ENCODE results near the gene SCNN1A. TPM values are rescaled to one million over a fixed set of nuclear protein-coding genes. Genes with fewer than 3 reads are reported as not detected.
A peak's percentile ranks its signal among the peaks of the same experiment; 100 is the strongest.

Gene SCNN1A
- total RNA-seq, 4 donors from 2014 or later = 0.83 to 3.3 (median 1.8) TPM

GRCh38 chr12:6336889-6337853 lies 38.2 kb downstream of the SCNN1A start:
- peak overlapping the region; percentile 61 to 92 (median 84) for H3K4me3 ChIP-seq
- H3K9me3 ChIP-seq = no peaks in the 10 kb centered on the region
- 47% methylated on average over 12 of the region's 15 CpGs for WGBS
- DNase-seq (ENCODE audit: extremely low spot score) = no peak
- H3K27me3 ChIP-seq = no peaks in the 10 kb centered on the region
- intact Hi-C loops (cut with DNase I) = loop anchor here (5.0 kb wide), 2 partner anchors 45 to 130 kb away; partner anchors contain the start of gene LTBR
- H3K27ac ChIP-seq (replicated peaks in 1 of 4) = peak overlapping the region; percentile 93 to 99 (median 97)
- H3K4me1 ChIP-seq = peaks cover 65 to 84% (median 82%) of the 10 kb centered on the region in 4 donors
- TF ChIP-seq POLR2AphosphoS5 (IDR thresholded peaks at IDR 0.05) = peak in 1 of 2 donors; percentile 8
- TF ChIP-seq POLR2A (IDR thresholded peaks at IDR 0.05; ENCODE audit: low read depth) = no peak
- peaks cover 17 to 27% (median 25%) of the 10 kb centered on the region in 4 donors for H3K36me3 ChIP-seq

GRCh38 chr12:6336079-6336888 lies 39.1 kb downstream of the SCNN1A start:
- peak overlapping the region; percentile 93 to 99 (median 97) for H3K27ac ChIP-seq (replicated peaks in 1 of 4)
- peak; percentile 98 for DNase-seq (ENCODE audit: extremely low spot score)
- H3K27me3 ChIP-seq = no peaks in the 10 kb centered on the region
- intact Hi-C loops (cut with DNase I) = loop anchor here (5.0 kb wide), 2 partner anchors 46 to 131 kb away; partner anchors contain the start of gene LTBR
- peaks cover 23 to 36% (median 34%) of the 10 kb centered on the region in 4 donors for H3K36me3 ChIP-seq
- peak; percentile 67 to 87 for TF ChIP-seq POLR2AphosphoS5 (IDR thresholded peaks at IDR 0.05)
- no peak for TF ChIP-seq POLR2A (IDR thresholded peaks at IDR 0.05; ENCODE audit: low read depth)
- TF ChIP-seq EP300 (IDR thresholded peaks at IDR 0.05) = peak; percentile 95
- H3K9me3 ChIP-seq = no peaks in the 10 kb centered on the region
- WGBS = 1% methylated on average over 11 of the region's 12 CpGs
- H3K4me3 ChIP-seq = peak overlapping the region; percentile 61 to 92 (median 84)
- H3K4me1 ChIP-seq = peaks cover 66 to 90% (median 89%) of the 10 kb centered on the region in 4 donors

GRCh38 chr12:6335451-6336078 lies 39.8 kb downstream of the SCNN1A start:
- intact Hi-C loops (cut with DNase I) = loop anchor here (5.0 kb wide), 2 partner anchors 47 to 132 kb away; partner anchors contain the start of gene LTBR
- H3K27me3 ChIP-seq = no peaks in the 10 kb centered on the region
- H3K27ac ChIP-seq (replicated peaks in 1 of 4) = peak overlapping the region; percentile 93 to 99 (median 97)
- no peaks in the 10 kb centered on the region for H3K9me3 ChIP-seq
- DNase-seq (ENCODE audit: extremely low spot score) = peak; percentile 95
- 7% methylated on average over 3 of the region's 11 CpGs for WGBS
- H3K36me3 ChIP-seq = peaks cover 30 to 43% (median 41%) of the 10 kb centered on the region in 4 donors
- peaks cover 68 to 98% (median 96%) of the 10 kb centered on the region in 4 donors for H3K4me1 ChIP-seq
- TF ChIP-seq EP300 (IDR thresholded peaks at IDR 0.05) = peak; percentile 3
- no peak for TF ChIP-seq POLR2A (IDR thresholded peaks at IDR 0.05; ENCODE audit: low read depth)
- peak in 1 of 2 donors; percentile 41 for TF ChIP-seq POLR2AphosphoS5 (IDR thresholded peaks at IDR 0.05)
- TF ChIP-seq CTCF (IDR thresholded peaks at IDR 0.05) = peak; percentile 48 to 65 (median 56)
- peak overlapping the region; percentile 61 to 92 (median 84) for H3K4me3 ChIP-seq

- Histone ChIP-seq H3K27ac (replicated peaks in 1 of 4) (peak overlapping the region; percentile 93 to 99 (median 97)), H3K27me3 (no peaks in the 10 kb centered on the region), H3K36me3 (peaks cover 33 to 49% (median 47%) of the 10 kb centered on the region in 4 donors), H3K9me3 (no peaks in the 10 kb centered on the region), H3K4me3 (peak overlapping the region; percentile 61 to 92 (median 84)), H3K4me1 (peaks cover 72 to 100% (median 99%) of the 10 kb centered on the region in 4 donors)
- no peak for DNase-seq (ENCODE audit: extremely low spot score)
- TF ChIP-seq POLR2A (IDR thresholded peaks at IDR 0.05; ENCODE audit: low read depth) (peak; percentile 6), CTCF (IDR thresholded peaks at IDR 0.05) (no peak)
- WGBS = 17% methylated on average over 12 of the region's 13 CpGs
- intact Hi-C loops (cut with DNase I) = loop anchor here (5.0 kb wide), 3 partner anchors 47 to 197 kb away; partner anchors contain the start of genes GAPDH and LTBR
Observed at GRCh38 chr12:6334940-6335450, 40.4 kb downstream of the SCNN1A start.

- Histone ChIP-seq H3K36me3 (peaks cover 39 to 55% (median 53%) of the 10 kb centered on the region in 4 donors), H3K27me3 (no peaks in the 10 kb centered on the region), H3K4me1 (peaks cover 68 to 100% (median 98%) of the 10 kb centered on the region in 4 donors), H3K4me3 (peak overlapping the region in 2 of 4 donors; percentile 61 to 85), H3K27ac (replicated peaks in 1 of 4) (peak overlapping the region; percentile 93 to 99 (median 97)), H3K9me3 (no peaks in the 10 kb centered on the region)
- TF ChIP-seq EP300 (IDR thresholded peaks at IDR 0.05) = no peak
- TF ChIP-seq CTCF (IDR thresholded peaks at IDR 0.05) = no peak
- TF ChIP-seq POLR2AphosphoS5 (IDR thresholded peaks at IDR 0.05) = no peak
- TF ChIP-seq POLR2A (IDR thresholded peaks at IDR 0.05; ENCODE audit: low read depth) = no peak
- DNase-seq (ENCODE audit: extremely low spot score) = no peak
- 59% methylated on average over 5 of the region's 5 CpGs for WGBS
- intact Hi-C loops (cut with DNase I) = loop anchor here (5.0 kb wide), 1 partner anchor 198 kb away; the partner anchor contains the start of gene GAPDH
Observed at GRCh38 chr12:6334359-6334758, 41.0 kb downstream of the SCNN1A start.

All from esophagus muscularis mucosa (tissue), 4 donors.